GM19240 (cell line): ENCODE data around the gene SFI1.
"Not testable (repeated sequence)": the region's sequence is repeated elsewhere in the genome, so short reads cannot be mapped to it uniquely, and the experiment has no call there.

Experiments used
- DNase-seq: peaks from one replicate; pipeline ENCODE4 v3.0.0; 2011; ENCODE audit warnings: low spot score; ENCODE audit not compliant: insufficient read length

The SFI1 gene

GRCh38 chr22:31544481-31545480 lies 48.4 kb downstream of the SFI1 start:
- no peak for DNase-seq

GRCh38 chr22:31550871-31551370 lies 54.6 kb downstream of the SFI1 start:
- DNase-seq: no peak

- DNase-seq: no peak
These were observed 60.4 kb downstream of the SFI1 start for GRCh38 chr22:31556627-31557203.

- not testable (repeated sequence) for DNase-seq
These were observed 62.2 kb downstream of the SFI1 start for GRCh38 chr22:31558546-31558945.

- no peak for DNase-seq
These were observed 65.0 kb downstream of the SFI1 start for GRCh38 chr22:31561238-31561887.

- DNase-seq: no peak
These were observed 65.6 kb downstream of the SFI1 start for GRCh38 chr22:31561970-31562369.

- DNase-seq: no peak
These were observed 70.1 kb downstream of the SFI1 start for GRCh38 chr22:31566484-31566883.

- DNase-seq: no peak
These were observed 70.9 kb downstream of the SFI1 start for GRCh38 chr22:31567196-31567595.

GRCh38 chr22:31567702-31568101 lies 71.4 kb downstream of the SFI1 start:
- DNase-seq: no peak

- no peak for DNase-seq
These were observed 72.8 kb downstream of the SFI1 start for GRCh38 chr22:31569126-31569525.

GRCh38 chr22:31572939-31573338 lies 76.6 kb downstream of the SFI1 start:
- DNase-seq: no peak

- DNase-seq: no peak
These were observed 77.8 kb downstream of the SFI1 start for GRCh38 chr22:31574055-31574670.

- no peak for DNase-seq
These were observed 78.9 kb downstream of the SFI1 start for GRCh38 chr22:31575190-31575589.

GRCh38 chr22:31577711-31578110 lies 81.4 kb downstream of the SFI1 start:
- DNase-seq: no peak

GRCh38 chr22:31578171-31578570 lies 81.8 kb downstream of the SFI1 start:
- DNase-seq: no peak

- no peak for DNase-seq
These were observed 83.5 kb downstream of the SFI1 start for GRCh38 chr22:31579835-31580242.

- no peak for DNase-seq
These were observed 87.6 kb downstream of the SFI1 start for GRCh38 chr22:31583861-31584485.

- DNase-seq: no peak
These were observed 88.4 kb downstream of the SFI1 start for GRCh38 chr22:31584804-31585160.

GRCh38 chr22:31585161-31585859 lies 89.0 kb downstream of the SFI1 start:
- no peak for DNase-seq

GRCh38 chr22:31586137-31586920 lies 90.0 kb downstream of the SFI1 start:
- no peak for DNase-seq
